ENCODE results near the gene DPPA2. TPM values are rescaled to one million over a fixed set of nuclear protein-coding genes. Genes with fewer than 3 reads are reported as not detected.

DPPA2 gene
- total RNA-seq, 1 experiment from 2014 or later: not detected

DNA sequence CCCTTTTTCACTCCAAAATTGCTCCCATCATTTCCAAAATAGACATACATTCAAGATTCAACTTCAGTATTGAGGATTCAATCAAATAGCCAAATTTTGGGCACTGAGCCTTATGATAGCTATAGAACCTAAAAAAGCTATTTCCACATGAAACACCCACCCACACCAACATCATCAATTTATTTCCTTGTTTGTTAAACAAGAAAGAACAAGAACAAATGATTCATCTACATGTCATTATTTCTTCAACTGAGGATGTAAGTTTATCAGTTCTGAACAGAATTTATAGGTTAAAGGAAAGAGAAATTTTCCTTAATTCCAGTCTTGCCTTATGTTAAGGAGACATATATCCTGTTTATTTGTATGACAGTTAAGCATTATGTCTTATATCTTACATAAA is 32.2 kb downstream of the DPPA2 start:
- no peak for DNase-seq (ENCODE audit: low read depth, low spot score)
- no peak for ATAC-seq

DNA sequence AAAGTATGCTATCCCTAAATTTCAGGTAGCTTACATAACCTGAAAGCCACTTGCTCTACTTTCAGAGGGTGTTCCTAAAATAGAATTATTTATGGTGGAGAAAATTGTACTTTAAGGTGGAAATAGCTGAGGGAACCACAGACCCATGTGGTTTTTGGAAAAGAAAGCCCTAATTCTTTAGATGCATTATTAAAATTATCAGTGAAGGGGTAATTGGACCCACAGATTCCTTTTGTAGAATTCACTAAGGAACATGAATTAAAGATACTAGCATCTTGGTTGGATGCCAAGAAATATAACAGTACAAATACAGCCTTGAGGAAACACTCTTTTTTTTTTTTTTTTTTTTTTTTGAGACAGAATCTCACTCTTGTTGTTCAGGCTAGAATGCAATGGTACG is 37.8 kb downstream of the DPPA2 start:
- POLR2A ChIA-PET: no interaction called here
- CTCF ChIA-PET: no interaction called here
- in situ Hi-C loops (cut with HindIII; ENCODE audit: low pct_unique_long_range_greater_than_20kb, low sequenced_read_pairs): no loop called here

More for the DNA sequence above, 32.2 kb downstream of the DPPA2 start:
- Histone ChIP-seq H3K4me3 (ENCODE audit: low read depth in 2 of 2, low read length in 2 of 2) (no peak overlapping the region), H3K9me3 (ENCODE audit: control insufficient read depth, insufficient read depth, low read depth, low read length) (no peaks in the 10 kb centered on the region), H3K36me3 (ENCODE audit: control insufficient read depth, insufficient read depth, low read length) (no peaks in the 10 kb centered on the region), H3K27ac (ENCODE audit: low read length) (no peak overlapping the region), H3K4me1 (ENCODE audit: control insufficient read depth, insufficient read depth, low read length) (no peaks in the 10 kb centered on the region), H3K27me3 (ENCODE audit: control insufficient read depth, insufficient read depth, low read length) (no peaks in the 10 kb centered on the region)
- intact Hi-C loops (cut with micrococcal nuclease; ENCODE audit: unreplicated experiment): no loop called here
- CTCF ChIA-PET: no interaction called here
- TF ChIP-seq, protein P1, sequence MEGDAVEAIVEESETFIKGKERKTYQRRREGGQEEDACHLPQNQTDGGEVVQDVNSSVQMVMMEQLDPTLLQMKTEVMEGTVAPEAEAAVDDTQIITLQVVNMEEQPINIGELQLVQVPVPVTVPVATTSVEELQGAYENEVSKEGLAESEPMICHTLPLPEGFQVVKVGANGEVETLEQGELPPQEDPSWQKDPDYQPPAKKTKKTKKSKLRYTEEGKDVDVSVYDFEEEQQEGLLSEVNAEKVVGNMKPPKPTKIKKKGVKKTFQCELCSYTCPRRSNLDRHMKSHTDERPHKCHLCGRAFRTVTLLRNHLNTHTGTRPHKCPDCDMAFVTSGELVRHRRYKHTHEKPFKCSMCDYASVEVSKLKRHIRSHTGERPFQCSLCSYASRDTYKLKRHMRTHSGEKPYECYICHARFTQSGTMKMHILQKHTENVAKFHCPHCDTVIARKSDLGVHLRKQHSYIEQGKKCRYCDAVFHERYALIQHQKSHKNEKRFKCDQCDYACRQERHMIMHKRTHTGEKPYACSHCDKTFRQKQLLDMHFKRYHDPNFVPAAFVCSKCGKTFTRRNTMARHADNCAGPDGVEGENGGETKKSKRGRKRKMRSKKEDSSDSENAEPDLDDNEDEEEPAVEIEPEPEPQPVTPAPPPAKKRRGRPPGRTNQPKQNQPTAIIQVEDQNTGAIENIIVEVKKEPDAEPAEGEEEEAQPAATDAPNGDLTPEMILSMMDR (IDR thresholded peaks at IDR 0.05): no peak
- no peak for TF ChIP-seq TCF7L2 (IDR thresholded peaks at IDR 0.05; ENCODE audit: low read depth, low read length)
- TF ChIP-seq POLR2AphosphoS5 (IDR thresholded peaks at IDR 0.05; ENCODE audit: low read depth, low read length): no peak
- no peak for TF ChIP-seq SIN3A (IDR thresholded peaks at IDR 0.05; ENCODE audit: borderline replicate concordance, insufficient read depth, low read depth, low read length)
- TF ChIP-seq, protein P2, sequence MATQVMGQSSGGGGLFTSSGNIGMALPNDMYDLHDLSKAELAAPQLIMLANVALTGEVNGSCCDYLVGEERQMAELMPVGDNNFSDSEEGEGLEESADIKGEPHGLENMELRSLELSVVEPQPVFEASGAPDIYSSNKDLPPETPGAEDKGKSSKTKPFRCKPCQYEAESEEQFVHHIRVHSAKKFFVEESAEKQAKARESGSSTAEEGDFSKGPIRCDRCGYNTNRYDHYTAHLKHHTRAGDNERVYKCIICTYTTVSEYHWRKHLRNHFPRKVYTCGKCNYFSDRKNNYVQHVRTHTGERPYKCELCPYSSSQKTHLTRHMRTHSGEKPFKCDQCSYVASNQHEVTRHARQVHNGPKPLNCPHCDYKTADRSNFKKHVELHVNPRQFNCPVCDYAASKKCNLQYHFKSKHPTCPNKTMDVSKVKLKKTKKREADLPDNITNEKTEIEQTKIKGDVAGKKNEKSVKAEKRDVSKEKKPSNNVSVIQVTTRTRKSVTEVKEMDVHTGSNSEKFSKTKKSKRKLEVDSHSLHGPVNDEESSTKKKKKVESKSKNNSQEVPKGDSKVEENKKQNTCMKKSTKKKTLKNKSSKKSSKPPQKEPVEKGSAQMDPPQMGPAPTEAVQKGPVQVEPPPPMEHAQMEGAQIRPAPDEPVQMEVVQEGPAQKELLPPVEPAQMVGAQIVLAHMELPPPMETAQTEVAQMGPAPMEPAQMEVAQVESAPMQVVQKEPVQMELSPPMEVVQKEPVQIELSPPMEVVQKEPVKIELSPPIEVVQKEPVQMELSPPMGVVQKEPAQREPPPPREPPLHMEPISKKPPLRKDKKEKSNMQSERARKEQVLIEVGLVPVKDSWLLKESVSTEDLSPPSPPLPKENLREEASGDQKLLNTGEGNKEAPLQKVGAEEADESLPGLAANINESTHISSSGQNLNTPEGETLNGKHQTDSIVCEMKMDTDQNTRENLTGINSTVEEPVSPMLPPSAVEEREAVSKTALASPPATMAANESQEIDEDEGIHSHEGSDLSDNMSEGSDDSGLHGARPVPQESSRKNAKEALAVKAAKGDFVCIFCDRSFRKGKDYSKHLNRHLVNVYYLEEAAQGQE (IDR thresholded peaks at IDR 0.05; ENCODE audit: insufficient read depth in 1 of 2, low read depth in 2 of 2, low read length in 1 of 2): no peak
- in situ Hi-C loops (cut with HindIII; ENCODE audit: low pct_unique_long_range_greater_than_20kb, low sequenced_read_pairs): no loop called here
- POLR2A ChIA-PET: interaction anchor here (0.6 kb wide), 1 partner anchor 979 kb away, joined by 3 read pairs; no protein-coding TSS in a partner anchor
- BruUV-seq (replicated peaks): no TSS peak

More for the DNA sequence above, 37.8 kb downstream of the DPPA2 start:
- intact Hi-C loops (cut with micrococcal nuclease; ENCODE audit: unreplicated experiment): loop anchor here (5.0 to 10.0 kb wide), 3 partner anchors 86 to 1036 kb away; no protein-coding TSS in a partner anchor
- Histone ChIP-seq H3K27ac (ENCODE audit: low read length) (no peak overlapping the region), H3K4me3 (ENCODE audit: low read depth in 2 of 2, low read length in 2 of 2) (no peak overlapping the region), H3K4me1 (ENCODE audit: control insufficient read depth, insufficient read depth, low read length) (no peaks in the 10 kb centered on the region), H3K9me3 (ENCODE audit: control insufficient read depth, insufficient read depth, low read depth, low read length) (no peaks in the 10 kb centered on the region), H3K36me3 (ENCODE audit: control insufficient read depth, insufficient read depth, low read length) (no peaks in the 10 kb centered on the region), H3K27me3 (ENCODE audit: control insufficient read depth, insufficient read depth, low read length) (no peaks in the 10 kb centered on the region)
- DNase-seq (ENCODE audit: low read depth, low spot score) (no peak), ATAC-seq (no peak)
- no TSS peak for BruUV-seq (replicated peaks)
- TF ChIP-seq SIN3A (IDR thresholded peaks at IDR 0.05; ENCODE audit: borderline replicate concordance, insufficient read depth, low read depth, low read length) (no peak), POLR2AphosphoS5 (IDR thresholded peaks at IDR 0.05; ENCODE audit: low read depth, low read length) (no peak)
- TF ChIP-seq, protein P2 (IDR thresholded peaks at IDR 0.05; ENCODE audit: insufficient read depth in 1 of 2, low read depth in 2 of 2, low read length in 1 of 2): no peak

Measured in Panc1 (cell line).